ENCODE results near the gene MORN1. TPM values are rescaled to one million over a fixed set of nuclear protein-coding genes. Genes with fewer than 3 reads are reported as not detected.

The MORN1 gene
- polyA plus RNA-seq, 1 donor from 2014 or later: 6.7 TPM

DNA sequence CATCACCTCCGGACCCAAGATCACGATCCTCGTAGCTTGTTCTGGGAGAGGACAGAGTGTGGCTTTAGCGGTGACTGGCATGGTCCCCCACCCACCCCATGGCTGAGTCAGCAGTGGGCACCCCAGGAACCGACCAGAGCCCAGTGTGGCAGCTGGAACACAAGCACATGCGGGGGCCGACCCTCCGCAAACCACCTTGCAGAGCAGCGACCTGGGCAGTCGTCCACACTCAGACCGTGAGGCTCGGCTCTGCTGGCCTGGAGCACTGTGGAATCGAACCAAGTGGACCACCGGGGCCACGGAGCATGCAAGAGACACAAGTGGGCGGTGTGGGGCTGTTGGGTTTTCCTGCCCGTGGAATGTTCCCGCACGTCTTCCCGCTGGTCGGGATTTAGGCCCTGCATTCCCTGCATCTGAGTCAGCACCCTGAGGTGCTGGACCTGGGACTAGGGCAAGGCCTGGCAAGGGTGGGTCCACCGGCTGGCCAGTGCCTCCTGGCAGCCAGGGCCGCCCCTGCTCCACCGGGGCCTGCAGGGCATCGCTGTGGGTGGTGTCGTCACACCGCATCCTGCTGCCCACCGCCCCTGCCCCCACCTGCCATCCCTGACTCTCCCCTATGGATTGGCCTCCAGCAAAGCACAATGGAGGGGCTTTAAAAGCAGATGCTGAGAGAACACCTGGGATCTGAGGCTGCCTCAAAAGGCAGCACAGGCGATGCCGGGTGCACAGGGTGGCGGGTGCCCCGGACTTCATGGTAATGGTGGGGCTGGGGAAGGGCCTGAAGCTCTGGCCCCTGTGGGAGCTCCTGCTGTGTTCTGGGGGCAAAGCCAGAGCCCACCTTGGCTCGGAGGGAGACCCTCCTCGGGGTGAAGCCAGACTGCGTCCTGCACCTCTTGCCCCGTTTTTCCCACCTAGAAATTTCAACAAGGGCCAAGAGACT lies 18.5 kb downstream of the MORN1 start:
- Mint-ChIP-seq H3K9me3 (no peaks in the 10 kb centered on the region), H3K4me1 (peaks cover 0 to 7% (median 2%) of the 10 kb centered on the region in 3 donors), H3K4me3 (peak overlapping the region in 1 of 4 donors; percentile 3), H3K27me3 (no peaks in the 10 kb centered on the region), H3K27ac (no peak overlapping the region), H3K36me3 (peaks cover 3% of the 10 kb centered on the region)

DNA sequence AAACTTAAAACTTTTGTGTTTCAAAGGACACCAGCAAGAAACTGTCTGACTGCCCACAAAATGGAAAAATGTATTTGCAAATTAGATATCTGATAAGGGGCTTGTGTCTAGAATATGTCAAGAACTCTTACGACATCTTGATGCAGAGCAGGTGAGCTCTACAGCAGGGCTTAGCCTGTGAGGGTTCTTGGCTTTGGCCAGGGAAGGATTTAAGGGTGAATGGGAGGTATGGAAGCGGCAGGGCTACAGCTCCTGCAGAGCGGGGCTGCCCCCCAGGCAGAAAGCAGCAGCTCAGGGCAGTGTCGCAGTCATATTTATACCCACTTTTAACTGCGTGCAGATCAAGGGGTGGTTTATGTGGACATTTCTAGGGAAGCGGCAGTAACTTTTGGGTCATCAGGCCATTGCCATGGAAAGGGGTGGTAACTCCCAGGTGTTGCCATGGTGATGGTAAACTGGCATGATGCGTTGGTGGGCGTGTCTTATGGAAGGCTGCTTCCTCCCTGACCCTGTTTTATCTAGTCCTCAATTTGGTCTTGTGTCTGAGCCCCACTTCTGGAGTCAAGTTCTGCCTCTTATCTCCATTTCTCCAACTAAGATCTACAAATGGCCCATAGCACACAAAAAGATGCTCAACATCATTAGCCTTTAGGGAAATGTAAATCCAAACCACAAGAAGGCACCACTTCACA lies 23.2 kb downstream of the MORN1 start:
- H3K4me3 Mint-ChIP-seq: no peak overlapping the region
- H3K9me3 Mint-ChIP-seq: peaks cover 0 to 5% (median 3%) of the 10 kb centered on the region in 3 donors
- H3K36me3 Mint-ChIP-seq: peaks cover 8% of the 10 kb centered on the region
- peaks cover 0 to 2% (median 0%) of the 10 kb centered on the region in 3 donors for H3K4me1 Mint-ChIP-seq
- peak overlapping the region in 1 of 3 donors; percentile 64 for H3K27ac Mint-ChIP-seq
- H3K27me3 Mint-ChIP-seq: no peaks in the 10 kb centered on the region

DNA sequence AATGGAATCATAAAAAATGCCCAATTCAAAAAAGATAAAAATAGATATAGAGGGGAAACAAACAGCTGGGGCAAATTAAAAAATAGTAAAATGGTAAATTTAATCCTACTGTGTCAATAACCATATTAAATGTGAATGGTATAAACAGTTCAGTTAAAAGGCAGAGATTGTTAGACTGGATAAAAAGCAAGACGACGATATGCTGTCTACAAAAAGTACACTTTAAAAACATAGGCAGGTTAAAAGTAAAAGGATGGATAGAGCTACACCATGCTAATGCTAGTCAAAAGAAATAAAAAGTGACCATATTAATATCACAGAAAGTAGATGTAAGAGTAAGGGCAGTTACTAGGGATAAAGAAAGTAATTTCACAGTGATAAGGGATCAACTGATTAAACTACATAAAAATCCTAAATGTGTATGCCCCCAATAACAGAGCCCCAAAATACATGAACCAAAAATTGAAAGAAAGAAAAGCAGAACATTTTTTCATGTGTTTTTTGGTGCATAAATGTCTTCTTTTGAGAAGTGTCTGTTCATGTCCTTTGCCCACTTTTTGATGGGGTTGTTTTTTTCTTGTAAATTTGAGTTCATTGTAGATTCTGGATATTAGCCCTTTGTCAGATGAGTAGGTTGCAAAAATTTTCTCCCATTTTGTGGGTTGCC lies 27.4 kb downstream of the MORN1 start:
- Mint-ChIP-seq H3K4me1 (peaks cover 0 to 2% (median 0%) of the 10 kb centered on the region in 3 donors), H3K27ac (no peak overlapping the region), H3K36me3 (peaks cover 7% of the 10 kb centered on the region), H3K4me3 (no peak overlapping the region), H3K27me3 (no peaks in the 10 kb centered on the region), H3K9me3 (peaks cover 3 to 5% (median 4%) of the 10 kb centered on the region in 3 donors)

DNA sequence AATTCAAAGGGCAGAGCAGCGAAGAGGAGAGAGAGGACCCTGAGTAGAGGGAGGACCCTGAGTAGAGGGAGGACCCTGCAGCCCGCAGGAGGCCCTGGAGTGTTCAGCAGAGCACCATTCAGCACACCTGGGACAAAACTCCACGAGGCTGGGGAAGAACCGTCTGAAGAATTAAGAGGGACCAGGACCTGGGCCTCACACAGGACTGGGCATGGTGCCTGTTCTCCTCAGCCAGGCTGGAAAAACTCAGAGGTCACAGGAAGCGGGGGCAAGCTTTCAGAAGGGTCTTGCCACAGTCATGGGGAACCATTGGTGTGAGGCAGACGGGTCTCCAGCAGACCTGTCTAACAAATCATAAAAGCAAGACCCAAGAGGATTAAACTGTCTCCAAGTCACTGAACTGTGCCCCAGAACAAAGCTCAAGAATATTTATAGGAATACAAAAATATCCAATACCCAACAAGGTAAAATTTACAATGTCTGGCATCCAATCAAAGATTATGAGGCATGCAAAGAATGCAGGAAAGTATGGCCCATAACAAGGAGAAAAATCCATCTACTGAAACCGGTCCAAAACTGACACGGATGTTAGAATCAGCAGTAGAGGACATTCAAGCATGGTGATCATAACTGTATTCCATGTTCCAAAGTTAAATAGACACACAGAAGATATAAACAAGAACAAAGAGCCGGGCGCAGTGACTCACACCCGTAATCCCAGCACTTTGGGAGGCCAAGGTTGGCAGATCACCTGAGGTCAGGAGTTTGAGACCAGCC lies 30.6 kb downstream of the MORN1 start:
- peaks cover 3% of the 10 kb centered on the region for H3K36me3 Mint-ChIP-seq

DNA sequence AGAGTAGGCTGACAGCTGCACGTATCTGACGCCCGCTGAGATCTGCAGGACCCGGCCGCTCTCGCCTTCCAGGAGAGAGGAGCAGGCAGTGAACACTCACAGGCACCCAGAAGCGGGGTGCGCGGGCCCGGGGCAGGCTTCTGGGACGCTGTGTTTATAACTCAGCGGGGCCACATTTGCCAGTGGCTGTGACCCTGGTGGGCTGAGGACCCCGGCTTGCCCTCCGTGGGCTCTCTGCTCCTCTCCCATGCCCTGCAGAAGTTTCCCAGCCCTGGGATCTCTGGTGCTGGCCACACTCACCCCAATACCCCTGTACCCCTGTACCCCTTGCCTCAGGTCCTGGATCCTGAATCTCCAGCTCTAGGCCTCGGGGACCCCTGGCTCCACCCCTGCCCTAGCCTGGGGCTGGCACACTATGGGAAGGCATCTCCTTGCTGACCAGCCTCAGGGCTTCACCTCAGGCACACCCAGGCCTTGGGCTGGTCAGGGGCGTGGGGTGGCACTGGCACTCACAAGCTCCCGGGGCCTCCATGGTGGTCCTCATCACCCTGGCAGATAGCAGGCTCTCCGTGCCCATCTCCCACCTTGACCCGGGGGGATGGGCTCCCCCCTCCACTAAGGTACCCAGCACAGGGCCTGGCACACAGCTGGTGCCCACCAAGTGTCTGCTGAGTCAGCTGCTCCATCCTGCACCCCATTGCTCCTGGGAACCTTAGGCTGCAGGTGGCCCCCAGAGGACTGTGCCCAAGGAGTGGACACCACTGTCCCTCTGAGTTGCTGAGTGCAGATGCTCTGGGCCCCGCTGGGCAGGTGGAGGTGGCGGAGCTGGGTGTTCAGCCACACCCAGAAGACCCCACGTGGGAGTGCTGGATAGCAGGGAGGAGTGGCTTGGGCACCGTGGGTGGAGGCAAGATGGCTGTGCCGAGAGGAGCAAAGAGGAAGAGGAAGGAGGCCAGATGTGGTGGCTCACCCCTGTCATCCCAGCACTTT lies 32.4 kb downstream of the MORN1 start:
- H3K27ac Mint-ChIP-seq: no peak overlapping the region
- peaks cover 3% of the 10 kb centered on the region for H3K36me3 Mint-ChIP-seq
- peaks cover 3 to 4% (median 3%) of the 10 kb centered on the region in 3 donors for H3K9me3 Mint-ChIP-seq
- H3K4me1 Mint-ChIP-seq: no peaks in the 10 kb centered on the region
- no peaks in the 10 kb centered on the region for H3K27me3 Mint-ChIP-seq
- no peak overlapping the region for H3K4me3 Mint-ChIP-seq

More for the DNA sequence above, 30.6 kb downstream of the MORN1 start:
- Mint-ChIP-seq H3K4me1 (no peaks in the 10 kb centered on the region), H3K27me3 (no peaks in the 10 kb centered on the region), H3K9me3 (peaks cover 3 to 5% (median 4%) of the 10 kb centered on the region in 3 donors), H3K4me3 (no peak overlapping the region), H3K27ac (no peak overlapping the region)

GRCh38 chr1:2358072-2358471 lies 33.3 kb downstream of the MORN1 start:
- Mint-ChIP-seq H3K4me3 (no peak overlapping the region), H3K4me1 (peaks cover 0 to 2% (median 0%) of the 10 kb centered on the region in 3 donors), H3K9me3 (peaks cover 0 to 4% (median 0%) of the 10 kb centered on the region in 3 donors), H3K27ac (no peak overlapping the region), H3K36me3 (peaks cover under 1% of the 10 kb centered on the region), H3K27me3 (no peaks in the 10 kb centered on the region)

- Mint-ChIP-seq H3K4me1 (peaks cover 0 to 2% (median 0%) of the 10 kb centered on the region in 3 donors), H3K27me3 (no peaks in the 10 kb centered on the region), H3K4me3 (no peak overlapping the region), H3K9me3 (peaks cover 0 to under 1% (median 0%) of the 10 kb centered on the region in 3 donors), H3K27ac (no peak overlapping the region), H3K36me3 (no peaks in the 10 kb centered on the region)
Measured at GRCh38 chr1:2356911-2357845, 34.2 kb downstream of the MORN1 start.

DNA sequence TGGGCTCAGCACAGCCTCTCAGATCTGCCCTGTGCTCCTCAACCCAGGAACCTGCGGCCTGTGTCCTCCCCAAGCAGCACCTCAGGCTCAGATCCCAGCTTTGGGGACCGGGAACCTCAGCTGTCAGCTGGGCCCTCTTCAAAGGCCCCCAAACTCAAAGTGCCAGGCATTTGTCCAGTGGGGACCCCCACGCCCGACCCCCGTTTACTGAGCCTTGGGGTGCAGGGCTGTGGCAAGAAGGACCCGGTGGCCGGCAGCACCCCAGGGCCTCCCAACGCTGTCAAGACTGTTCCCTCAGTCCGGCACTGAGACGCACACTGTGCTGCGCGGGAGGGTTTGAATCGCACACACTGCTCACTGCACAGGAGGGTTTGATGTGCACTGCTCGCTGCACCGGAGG lies 35.0 kb downstream of the MORN1 start:
- Mint-ChIP-seq H3K9me3 (no peaks in the 10 kb centered on the region), H3K27ac (no peak overlapping the region), H3K27me3 (no peaks in the 10 kb centered on the region), H3K4me1 (peaks cover 0 to 2% (median 0%) of the 10 kb centered on the region in 3 donors), H3K4me3 (peak overlapping the region in 1 of 4 donors; percentile 39), H3K36me3 (no peaks in the 10 kb centered on the region)

GRCh38 chr1:2355373-2356261 lies 35.7 kb downstream of the MORN1 start:
- Mint-ChIP-seq H3K4me1 (peaks cover 0 to 2% (median 0%) of the 10 kb centered on the region in 3 donors), H3K36me3 (no peaks in the 10 kb centered on the region), H3K27me3 (no peaks in the 10 kb centered on the region), H3K9me3 (no peaks in the 10 kb centered on the region), H3K27ac (no peak overlapping the region), H3K4me3 (no peak overlapping the region)

GRCh38 chr1:2354511-2355372 lies 36.6 kb downstream of the MORN1 start:
- H3K36me3 Mint-ChIP-seq: no peaks in the 10 kb centered on the region
- H3K27ac Mint-ChIP-seq: no peak overlapping the region
- no peaks in the 10 kb centered on the region for H3K9me3 Mint-ChIP-seq
- peaks cover 0 to 2% (median 0%) of the 10 kb centered on the region in 3 donors for H3K4me1 Mint-ChIP-seq
- H3K27me3 Mint-ChIP-seq: no peaks in the 10 kb centered on the region
- no peak overlapping the region for H3K4me3 Mint-ChIP-seq

Data from IgD-negative memory B cell (primary cell).